GM23338 (cell line): ENCODE results near the gene AQP5.

Source experiments
- EZH2phosphoT487 ChIP-seq: fragments of 200-600 bp; sonication (generic); IDR thresholded peaks from one replicate; pipeline ENCODE4 v1.8.1; 2018; ENCODE audit warnings: antibody characterized with exemption; ENCODE audit not compliant: unreplicated experiment
- JUNB ChIP-seq: IDR thresholded peaks from one replicate; pipeline ENCODE4 v1.6.1; 2016; ENCODE audit warnings: antibody characterized with exemption; ENCODE audit not compliant: unreplicated experiment
- POLR2AphosphoS5 ChIP-seq: IDR thresholded peaks from 2 replicates; pipeline ENCODE4 v1.6.1; 2016; ENCODE audit warnings: antibody characterized with exemption, low read depth
- TF ChIP-seq, protein P1 (sequence below), 2 experiments: fragments of 200-600 bp in 1 of 2; sonication (generic) in 1 of 2; conservative IDR thresholded peaks; 2 replicates each; pipeline versions ENCODE4 v1.5.1 to v1.6.1; 2016 to 2017; ENCODE audit warnings: antibody characterized with exemption in 2 of 2, low read depth in 2 of 2, mild to moderate bottlenecking in 2 of 2, moderate library complexity in 1 of 2

DNA sequence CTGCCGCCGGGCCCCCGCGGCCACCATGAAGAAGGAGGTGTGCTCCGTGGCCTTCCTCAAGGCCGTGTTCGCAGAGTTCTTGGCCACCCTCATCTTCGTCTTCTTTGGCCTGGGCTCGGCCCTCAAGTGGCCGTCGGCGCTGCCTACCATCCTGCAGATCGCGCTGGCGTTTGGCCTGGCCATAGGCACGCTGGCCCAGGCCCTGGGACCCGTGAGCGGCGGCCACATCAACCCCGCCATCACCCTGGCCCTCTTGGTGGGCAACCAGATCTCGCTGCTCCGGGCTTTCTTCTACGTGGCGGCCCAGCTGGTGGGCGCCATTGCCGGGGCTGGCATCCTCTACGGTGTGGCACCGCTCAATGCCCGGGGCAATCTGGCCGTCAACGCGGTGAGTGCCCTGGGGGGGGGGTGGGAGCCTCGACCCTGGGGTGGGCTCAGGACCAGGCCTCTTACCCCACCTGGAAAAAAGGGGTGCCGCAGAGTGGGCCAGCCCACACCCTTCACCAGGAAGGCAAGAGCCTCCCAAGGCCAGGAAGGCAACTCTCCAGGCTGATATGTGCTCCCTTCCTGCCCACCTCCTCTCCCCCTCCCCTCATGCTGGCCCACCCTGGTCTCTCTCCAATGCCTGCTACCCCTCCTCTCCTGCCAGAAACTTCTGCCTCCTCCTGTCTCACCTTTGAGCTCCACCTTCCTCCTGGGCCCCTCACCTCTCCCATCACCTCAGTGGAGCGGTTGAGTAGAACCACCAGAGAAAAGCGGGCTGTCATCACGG, 507 bp downstream of the AQP5 start:
- TF ChIP-seq, protein P1, sequence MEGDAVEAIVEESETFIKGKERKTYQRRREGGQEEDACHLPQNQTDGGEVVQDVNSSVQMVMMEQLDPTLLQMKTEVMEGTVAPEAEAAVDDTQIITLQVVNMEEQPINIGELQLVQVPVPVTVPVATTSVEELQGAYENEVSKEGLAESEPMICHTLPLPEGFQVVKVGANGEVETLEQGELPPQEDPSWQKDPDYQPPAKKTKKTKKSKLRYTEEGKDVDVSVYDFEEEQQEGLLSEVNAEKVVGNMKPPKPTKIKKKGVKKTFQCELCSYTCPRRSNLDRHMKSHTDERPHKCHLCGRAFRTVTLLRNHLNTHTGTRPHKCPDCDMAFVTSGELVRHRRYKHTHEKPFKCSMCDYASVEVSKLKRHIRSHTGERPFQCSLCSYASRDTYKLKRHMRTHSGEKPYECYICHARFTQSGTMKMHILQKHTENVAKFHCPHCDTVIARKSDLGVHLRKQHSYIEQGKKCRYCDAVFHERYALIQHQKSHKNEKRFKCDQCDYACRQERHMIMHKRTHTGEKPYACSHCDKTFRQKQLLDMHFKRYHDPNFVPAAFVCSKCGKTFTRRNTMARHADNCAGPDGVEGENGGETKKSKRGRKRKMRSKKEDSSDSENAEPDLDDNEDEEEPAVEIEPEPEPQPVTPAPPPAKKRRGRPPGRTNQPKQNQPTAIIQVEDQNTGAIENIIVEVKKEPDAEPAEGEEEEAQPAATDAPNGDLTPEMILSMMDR (conservative IDR thresholded peaks at IDR 0.05; ENCODE audit: low read depth in 2 of 2), result peak in 1 of 2 experiments; percentile 15; a peak in 1 of 4 replicates
- no peak for TF ChIP-seq EZH2phosphoT487
- TF ChIP-seq JUNB, result no peak
- TF ChIP-seq POLR2AphosphoS5, result no peak
